ENCODE data around the gene HOXD13.

HOXD13 gene

GRCh38 chr2:176095421-176095820 lies 2.9 kb downstream of the HOXD13 start:
- no peak for DNase-seq

DNA sequence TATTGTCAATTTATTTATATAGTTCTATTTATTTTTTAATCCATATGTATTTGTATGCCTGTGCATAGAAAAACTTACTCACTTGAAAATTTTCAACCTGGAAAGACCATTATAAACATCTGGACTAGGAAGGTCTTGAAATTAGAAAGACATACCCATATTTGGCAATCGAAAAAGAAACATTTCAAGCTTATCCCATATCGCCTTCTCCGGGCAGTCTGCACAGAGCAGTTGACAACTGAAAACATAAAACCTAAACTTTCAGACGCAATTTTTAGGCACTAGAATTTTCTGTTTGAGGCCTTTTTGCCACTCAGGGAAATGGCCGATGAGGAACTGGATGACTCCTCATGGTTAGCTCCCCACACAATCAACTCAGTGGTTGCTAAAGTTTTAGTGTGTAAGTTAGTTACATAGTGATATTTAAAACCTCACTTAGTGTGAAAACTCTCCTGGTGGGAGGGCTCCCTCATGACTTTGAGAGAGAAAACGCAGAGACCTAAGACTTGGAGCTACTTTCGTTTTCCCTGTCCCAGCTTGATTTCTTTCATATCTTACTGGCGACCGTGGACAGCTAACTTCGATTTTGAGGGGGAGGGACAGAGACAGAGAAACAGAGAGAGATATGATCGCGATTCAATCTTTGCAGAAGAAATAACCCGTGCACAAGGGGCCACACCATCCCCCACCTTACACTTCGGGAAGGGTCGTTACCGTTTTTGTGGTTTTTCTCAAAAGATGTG lies 3.9 kb downstream of the HOXD13 start:
- DNase-seq = no peak

GRCh38 chr2:176096986-176097819 lies 4.7 kb downstream of the HOXD13 start:
- DNase-seq = peak; percentile 51

DNA sequence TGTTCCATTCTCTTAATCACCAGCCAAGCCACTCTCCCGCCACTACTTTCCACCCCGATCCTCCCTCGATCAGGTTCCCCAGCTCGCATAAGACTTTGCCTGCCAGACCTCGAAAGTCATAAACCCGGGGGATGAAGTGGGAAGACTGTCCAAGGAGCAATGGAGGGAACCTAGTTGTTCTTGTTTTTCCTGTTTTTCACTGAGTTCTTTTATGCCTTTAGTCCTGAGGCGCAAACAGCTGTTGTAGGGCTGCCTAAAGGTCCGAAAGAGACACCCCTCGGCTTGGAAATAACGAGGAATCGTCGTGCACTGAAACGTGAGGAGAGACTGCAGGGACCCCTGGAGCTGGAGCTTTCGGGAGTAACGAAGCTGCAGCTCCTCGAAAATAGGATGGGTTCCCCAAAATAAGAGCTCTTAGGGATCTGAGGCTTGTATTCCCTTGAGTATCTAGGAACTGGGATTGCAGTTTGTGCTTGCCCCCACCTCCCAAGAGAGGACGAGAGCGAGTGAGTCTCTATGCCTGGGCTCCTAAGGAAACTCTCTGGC lies 5.4 kb downstream of the HOXD13 start:
- DNase-seq = no peak

DNA sequence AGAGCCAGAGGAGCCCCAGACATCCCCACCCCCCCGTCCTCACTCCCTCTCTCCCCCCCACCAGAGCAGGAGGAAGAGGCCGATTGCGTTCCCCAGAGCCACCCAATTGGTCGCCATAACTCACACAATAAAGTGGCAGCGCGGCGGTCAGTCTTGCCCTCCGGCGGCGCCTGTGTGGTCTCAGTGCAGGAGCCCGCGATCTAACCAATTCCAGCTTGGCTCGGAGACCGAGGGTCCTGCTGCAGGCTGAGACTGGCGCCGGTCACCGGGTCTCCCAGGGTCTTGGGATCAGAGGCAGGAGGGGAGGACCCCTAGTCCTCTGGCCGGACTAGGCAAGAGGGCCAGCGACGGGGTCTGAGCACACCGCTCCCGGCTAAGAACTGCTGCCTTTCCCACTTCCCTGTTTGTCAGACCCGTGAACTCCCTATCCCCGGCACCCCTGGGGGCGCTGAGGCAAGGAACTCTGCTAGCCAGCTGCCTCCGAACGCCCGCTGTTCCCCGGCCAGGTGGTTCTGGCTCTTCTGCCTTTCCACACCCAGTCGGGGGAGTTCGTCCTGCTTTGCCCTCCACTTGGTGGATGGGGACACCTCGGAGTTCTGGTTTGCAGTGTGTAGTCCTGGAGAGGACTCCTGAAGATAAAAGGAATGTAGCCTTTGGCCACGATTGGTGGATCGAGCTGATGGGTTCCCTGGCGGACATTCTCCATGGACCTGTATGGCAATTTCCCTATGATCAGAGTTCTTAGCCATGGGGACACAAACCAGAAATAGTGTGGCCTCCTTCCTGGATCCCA lies 6.0 kb downstream of the HOXD13 start:
- no peak for DNase-seq

GRCh38 chr2:176099159-176099727 lies 6.7 kb downstream of the HOXD13 start:
- no peak for DNase-seq

DNA sequence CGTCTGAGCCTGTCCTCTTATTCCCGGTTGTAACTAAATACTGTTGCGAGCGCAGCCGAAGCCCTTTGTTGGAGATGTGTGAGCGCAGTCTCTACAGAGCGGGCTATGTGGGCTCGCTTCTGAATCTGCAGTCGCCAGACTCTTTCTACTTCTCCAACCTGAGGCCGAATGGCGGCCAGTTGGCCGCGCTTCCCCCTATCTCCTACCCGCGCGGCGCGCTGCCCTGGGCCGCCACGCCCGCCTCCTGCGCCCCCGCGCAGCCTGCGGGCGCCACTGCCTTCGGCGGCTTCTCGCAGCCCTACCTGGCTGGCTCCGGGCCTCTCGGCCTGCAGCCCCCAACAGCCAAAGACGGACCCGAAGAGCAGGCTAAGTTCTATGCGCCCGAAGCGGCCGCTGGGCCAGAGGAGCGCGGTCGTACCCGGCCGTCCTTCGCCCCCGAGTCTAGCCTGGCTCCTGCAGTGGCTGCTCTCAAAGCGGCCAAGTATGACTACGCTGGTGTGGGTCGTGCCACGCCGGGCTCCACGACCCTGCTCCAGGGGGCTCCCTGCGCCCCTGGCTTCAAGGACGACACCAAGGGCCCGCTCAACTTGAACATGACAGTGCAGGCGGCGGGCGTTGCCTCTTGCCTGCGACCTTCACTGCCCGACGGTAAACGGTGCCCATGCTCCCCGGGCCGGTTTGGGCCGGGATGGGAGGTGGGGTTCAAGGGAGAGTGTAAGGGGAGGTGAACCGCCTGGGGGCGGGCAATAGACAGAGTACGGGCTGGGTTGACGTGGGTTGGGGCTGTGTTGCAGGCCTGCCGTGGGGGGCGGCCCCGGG lies 7.4 kb downstream of the HOXD13 start, which contains the start of gene HOXD12:
Gene HOXD12 (plus strand): TSS at position 68 of the 819 bp plus-strand sequence. CDS start 7 bp downstream, at position 75.
- no peak for DNase-seq

DNA sequence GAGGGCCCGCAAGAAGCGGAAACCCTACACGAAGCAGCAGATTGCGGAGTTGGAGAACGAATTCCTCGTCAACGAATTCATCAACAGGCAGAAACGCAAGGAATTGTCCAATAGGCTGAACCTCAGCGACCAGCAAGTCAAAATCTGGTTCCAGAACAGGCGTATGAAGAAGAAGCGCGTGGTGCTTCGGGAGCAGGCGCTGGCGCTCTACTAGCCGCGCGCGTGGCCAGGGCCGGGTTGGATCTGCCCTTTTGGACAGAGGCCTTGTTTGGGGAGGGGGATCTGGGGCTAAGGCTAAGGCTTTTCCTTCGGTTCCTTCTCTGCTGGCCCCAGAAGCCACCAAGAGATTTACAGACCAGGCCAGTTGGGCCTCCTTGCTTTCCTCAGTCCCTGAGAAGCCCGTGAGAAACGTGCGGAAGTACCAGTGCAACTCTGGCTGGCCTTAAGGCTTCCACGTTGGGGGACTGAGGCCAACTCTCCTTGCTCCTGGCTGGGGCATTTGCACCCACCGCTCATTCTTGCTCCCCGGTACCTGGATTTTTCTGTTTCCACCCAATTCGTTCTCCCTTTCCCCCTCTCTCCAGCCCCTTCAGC lies 8.1 kb downstream of the HOXD13 start:
- no peak for DNase-seq

DNA sequence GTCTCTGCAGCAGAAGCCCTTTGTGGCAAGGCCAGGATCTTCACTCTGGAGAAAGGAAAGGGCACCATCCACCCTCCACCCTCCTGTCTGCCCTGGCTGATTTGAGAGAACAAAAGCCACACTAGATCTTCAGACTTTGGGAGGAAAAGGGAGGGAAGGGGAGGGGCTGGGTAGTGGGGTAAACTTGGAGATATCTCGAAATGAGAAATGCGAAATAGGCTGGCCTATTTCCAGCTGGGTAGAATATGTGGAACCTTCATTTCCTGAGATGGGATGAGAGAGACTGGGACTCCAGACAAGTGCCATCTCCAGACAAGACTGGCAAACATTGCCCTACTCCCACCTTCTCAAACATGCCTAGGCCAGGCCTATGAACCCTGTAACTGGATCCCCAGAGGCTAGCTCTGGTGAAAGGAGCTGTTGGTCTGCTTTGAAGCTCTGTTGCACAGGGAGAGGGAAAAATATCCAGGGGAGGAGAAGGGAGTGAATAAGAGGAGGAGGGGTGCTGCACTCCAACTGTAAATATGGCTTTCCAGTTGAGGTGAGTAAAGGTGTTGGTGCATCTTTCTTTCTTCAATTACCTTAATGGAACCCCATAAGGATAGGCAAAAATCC lies 8.8 kb downstream of the HOXD13 start:
- DNase-seq = no peak

DNA sequence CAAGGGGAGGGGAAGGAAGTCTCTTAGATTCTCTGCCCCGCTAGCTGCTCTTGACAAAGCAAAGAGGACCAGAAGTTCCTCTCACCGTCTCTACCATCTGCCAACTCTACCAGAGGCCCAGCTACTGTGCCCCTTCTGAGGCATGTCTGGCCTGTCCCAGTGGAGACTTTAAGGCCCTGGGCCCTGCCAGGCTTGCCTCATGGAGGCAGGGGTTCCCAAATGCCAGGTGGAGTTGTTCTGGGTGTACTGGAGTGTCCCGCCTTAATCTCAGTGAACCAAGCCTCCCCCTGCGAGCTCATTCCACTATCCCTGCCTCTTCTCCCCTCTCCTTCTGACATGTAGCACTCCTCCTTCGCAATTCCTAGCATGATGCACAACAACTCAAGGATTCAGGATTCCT lies 9.3 kb downstream of the HOXD13 start:
- DNase-seq = no peak

DNA sequence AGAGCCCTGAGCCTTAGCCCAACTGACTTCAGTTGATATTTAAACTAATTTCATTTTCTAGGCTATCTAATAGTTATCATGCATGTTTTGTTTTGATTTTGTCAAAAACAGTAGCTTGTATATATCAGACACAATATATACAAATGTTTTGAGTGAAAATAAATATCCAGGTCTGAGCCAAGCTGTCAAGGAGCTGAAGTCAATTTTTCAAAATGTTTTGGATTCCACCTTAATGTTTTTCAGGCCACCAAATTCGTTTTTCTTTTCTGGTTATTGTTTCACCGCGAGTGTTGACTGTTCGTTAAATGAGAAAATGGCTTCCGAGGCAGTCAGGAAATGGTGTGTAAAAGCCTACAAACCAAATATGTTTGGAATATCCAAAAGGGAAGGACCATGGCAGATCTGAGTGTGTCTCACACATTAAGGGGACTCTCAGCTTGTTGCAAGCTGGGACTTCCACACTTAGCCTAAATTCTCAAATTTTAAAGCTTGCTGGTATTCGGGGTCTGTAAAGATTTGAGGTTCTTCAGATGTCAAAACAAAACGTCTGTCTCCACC lies 9.9 kb downstream of the HOXD13 start:
- no peak for DNase-seq

DNA sequence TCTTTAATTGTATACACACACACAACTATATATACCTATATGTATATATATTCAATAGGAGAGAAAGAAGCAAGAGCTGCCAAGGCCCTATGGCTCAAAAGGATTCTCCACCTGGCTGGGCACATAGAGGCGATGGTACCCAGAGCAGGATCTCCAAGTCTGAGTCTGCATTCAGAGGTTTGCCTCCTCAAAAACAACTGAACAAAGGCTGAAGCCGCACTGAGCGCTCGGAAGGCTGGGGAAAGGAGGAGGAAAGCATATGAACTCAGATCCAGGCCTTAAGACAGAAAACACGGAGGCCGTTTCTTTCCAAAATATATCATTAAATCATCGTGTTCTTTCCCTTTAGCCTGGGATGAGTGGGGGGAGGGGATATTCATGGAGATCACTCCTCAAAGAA lies 10.7 kb downstream of the HOXD13 start:
- DNase-seq = no peak

DNA sequence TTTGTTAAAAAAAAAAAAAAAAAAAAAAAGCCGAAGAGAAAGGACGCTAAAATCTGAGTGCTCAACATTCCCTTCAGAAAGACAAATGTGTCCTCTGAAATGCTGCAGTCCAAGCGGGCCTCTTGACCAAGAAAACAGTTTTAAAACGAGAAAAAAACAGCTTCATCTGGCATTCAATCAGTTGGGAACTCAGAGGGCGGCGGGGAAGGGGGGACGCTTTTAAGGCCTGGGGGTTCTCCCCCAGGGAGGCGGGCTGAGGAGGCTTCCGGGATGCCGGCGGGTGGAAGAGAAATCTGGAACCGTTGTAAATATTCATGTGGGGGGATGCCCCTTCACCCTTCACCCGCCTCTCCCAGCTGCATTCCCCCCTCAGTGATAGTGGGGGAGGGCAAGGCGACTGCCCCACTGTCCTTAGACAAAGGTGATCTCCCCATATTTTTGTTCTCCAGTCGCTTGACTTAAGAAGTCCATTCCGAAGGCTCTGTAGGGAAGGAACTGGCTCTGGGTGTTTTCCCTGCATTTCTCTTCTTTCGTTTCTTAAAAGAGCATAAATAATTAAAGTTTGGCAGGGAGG lies 11.3 kb downstream of the HOXD13 start:
- no peak for DNase-seq

DNA sequence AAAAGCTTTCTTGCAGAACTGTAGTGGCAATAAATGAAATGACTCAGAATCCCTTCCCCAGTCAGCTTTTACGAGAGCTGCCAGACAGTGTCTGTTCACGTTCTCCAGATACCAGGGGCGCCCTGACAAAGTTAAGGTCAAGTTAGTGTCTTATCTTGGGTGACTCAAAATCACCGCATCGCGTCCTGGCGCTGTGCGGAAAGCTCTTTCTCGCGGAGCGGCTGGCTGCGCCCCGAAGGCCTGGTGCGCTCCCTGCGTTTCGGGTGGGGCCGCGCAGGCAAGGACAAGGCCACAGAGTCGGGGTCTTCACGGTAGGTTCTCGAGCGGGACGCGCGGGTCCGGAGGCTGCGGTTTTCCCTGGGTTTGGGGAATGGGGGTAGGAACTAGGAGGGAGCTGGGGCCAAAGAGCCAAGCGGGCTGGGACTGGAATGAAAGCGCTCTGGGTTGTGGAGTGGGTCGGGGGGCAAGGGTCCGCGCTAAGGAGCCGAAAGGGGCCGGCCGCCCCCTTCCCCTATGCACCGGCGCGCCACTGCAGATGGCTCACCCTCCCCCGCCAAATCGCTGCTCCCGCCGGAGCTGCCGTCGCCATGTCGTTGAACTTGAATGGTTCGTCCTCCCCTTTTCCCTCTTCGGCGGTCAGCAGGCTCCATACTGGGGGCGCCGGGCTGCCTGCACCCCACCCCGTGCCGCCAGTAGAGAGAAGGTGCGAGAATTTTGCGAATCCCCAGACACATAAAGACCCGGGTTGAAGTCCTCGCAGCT lies 12.0 kb downstream of the HOXD13 start:
- DNase-seq = no peak

- DNase-seq = no peak
These were observed 12.7 kb downstream of the HOXD13 start for GRCh38 chr2:176105078-176105729.

- no peak for DNase-seq
These were observed 13.4 kb downstream of the HOXD13 start for GRCh38 chr2:176105730-176106580.

DNA sequence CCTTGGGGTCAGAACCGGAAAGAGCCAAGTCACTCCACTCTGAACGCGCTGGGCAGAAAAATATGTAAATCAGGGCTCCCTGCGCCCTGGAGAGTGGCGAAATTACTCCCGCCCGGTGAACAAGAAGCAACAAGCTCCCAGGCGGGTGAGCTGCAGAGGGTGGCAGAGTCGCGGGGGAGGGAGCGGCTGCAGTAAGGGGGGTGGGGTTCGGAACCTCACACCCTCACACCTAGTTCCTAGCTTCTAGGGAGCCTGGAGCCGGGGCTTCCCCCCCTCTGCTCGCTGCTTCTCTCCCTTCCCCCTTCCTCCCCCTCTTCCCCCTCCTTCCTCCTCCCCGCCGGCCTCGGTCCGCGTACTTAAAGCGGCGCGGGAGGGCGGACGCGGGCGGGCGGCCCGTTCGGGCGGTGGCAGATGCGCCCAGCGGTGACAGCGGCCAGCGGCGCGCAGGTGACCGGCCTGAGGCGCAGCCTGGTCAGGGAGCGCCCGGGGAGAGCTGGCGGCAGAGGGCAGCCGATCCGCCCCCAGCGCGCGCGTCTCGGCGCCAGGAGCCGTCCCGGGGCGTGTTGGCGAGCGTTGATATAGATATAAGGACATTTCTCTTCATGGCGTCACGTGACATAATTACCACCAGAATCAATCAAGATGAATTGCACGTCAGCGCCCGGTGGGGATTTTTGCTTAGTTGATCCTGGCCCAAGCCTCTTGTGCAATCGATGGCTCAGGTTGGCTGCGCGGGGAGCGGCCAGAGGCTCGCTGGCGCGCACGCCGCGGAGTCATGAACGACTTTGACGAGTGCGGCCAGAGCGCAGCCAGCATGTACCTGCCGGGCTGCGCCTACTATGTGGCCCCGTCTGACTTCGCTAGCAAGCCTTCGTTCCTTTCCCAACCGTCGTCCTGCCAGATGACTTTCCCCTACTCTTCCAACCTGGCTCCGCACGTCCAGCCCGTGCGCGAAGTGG lies 14.3 kb downstream of the HOXD13 start, which contains the start of gene HOXD11:
Gene HOXD11 (plus strand): TSS at position 700 of the 959 bp plus-strand sequence. CDS start 76 bp downstream, at position 776.
- DNase-seq = no peak

Measured in activated naive CD4-positive, alpha-beta T cell treated with Interleukin-2 at 50 U/mL for 16 hours (primary cell).